NCI-H460 (cell line): ENCODE results near the gene CDON. TPM values are rescaled to one million over a fixed set of nuclear protein-coding genes. Genes with fewer than 3 reads are reported as not detected.

Source experiments
- DNase-seq: peaks from one replicate; pipeline ENCODE4 v3.0.0-alpha.2; 2016; ENCODE audit warnings: low read depth; ENCODE audit errors: extremely low read depth
- total RNA-seq: library from RNA; depleted of rRNA; stranded (reverse); fragments of >200 nt; shearing (Covaris generic); gene quantifications from 2 replicates; pipeline ENCODE4 v1.2.3, GENCODE V29; 2014

CDON gene
- total RNA-seq, 1 experiment from 2014 or later = 3.7 TPM

- DNase-seq = no peak
Observed at GRCh38 chr11:125948278-125949051, 114.2 kb downstream of the CDON start.

GRCh38 chr11:125947419-125948277, 115.0 kb downstream of the CDON start:
- DNase-seq = no peak

- DNase-seq = no peak
Observed at GRCh38 chr11:125946712-125947418, 115.8 kb downstream of the CDON start.

GRCh38 chr11:125945797-125946520, 116.7 kb downstream of the CDON start, which contains the start of gene VSIG10L2:
Gene VSIG10L2 (plus strand): TSS chr11:125946044. CDS start chr11:125946056, 12 bp downstream.
- DNase-seq = no peak

- DNase-seq = no peak
Observed at GRCh38 chr11:125945011-125945796, 117.5 kb downstream of the CDON start.

GRCh38 chr11:125944350-125945010, 118.2 kb downstream of the CDON start:
- no peak for DNase-seq

GRCh38 chr11:125943661-125944349, 118.9 kb downstream of the CDON start:
- DNase-seq = no peak

- no peak for DNase-seq
Observed at GRCh38 chr11:125942771-125943428, 119.8 kb downstream of the CDON start.

- DNase-seq = peak; percentile 22
Observed at GRCh38 chr11:125941619-125942611, 120.8 kb downstream of the CDON start.

GRCh38 chr11:125941267-125941618, 121.4 kb downstream of the CDON start:
- no peak for DNase-seq

- DNase-seq = no peak
Observed at GRCh38 chr11:125940145-125940544, 122.5 kb downstream of the CDON start.

- DNase-seq = no peak
Observed at GRCh38 chr11:125939081-125939521, 123.6 kb downstream of the CDON start.

GRCh38 chr11:125938418-125938817, 124.2 kb downstream of the CDON start:
- DNase-seq = no peak

- DNase-seq = no peak
Observed at GRCh38 chr11:125935618-125936199, 127.0 kb downstream of the CDON start.

- no peak for DNase-seq
Observed at GRCh38 chr11:125935056-125935455, 127.6 kb downstream of the CDON start.

GRCh38 chr11:125934473-125934872, 128.2 kb downstream of the CDON start:
- no peak for DNase-seq
